CD4-positive, alpha-beta T cell treated with Interleukin-2 at 100 ng/mL for 4 hours (primary cell): Measurements from ENCODE around the gene TIMM8B.
"Not testable (repeated sequence)": the region's sequence is repeated elsewhere in the genome, so short reads cannot be mapped to it uniquely, and the experiment has no call there.

Source experiments
- DNase-seq: peaks from one replicate; pipeline ENCODE4 v3.0.0-alpha.2; 2020; ENCODE audit warnings: low spot score

The TIMM8B gene

DNA sequence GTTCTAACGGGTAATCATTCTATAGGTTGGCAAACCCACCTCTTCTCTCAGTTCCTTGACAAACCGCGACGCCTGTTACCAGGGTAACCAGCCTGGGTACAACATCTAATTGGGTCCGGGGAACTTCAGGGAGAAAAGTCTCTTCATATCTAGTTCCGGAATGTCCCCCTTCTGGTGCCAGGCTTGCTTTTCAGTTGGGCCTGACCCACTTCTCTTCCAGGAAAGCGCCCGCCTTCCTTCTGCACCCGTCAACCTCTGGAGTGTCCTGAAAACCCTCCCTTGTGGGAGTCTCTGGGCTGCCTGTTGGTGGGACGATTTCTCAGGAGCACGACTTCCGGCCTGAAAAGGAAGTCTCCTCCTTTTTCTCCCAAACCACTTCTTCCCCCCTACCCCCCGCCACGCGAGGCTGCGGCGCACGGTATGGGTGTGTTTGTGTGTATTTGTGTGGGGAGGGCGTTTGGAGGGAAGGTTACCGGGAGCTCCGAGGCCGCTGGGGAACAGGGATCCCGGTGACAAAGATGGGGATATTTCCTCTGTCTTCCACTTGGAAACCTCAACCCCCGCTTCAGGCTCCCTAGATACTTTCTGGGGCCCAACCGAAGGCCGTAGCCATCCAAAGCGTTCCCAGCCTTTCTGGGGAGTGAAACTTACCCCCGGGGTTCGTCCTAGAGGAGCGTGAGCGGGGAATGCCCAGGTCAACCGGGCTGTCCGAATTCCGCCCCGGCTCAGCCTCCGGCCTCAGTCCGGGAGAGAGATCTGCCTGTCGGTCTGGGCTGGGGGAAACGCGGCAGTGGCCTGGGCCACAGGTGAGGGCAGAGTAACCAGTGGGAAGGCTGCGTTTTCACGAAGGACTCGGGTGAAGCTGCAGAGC lies 12.4 kb downstream of the TIMM8B start, which contains the start of the genes NKAPD1 and PIH1D2:
NKAPD1 (plus strand) TSS at position 359 of the 871 bp plus-strand sequence. CDS start 1,276 bp downstream, outside the sequence.
PIH1D2 (minus strand) TSS at position 77 of the 871 bp plus-strand sequence. CDS start 843 bp downstream, outside the sequence.
- DNase-seq, result peak; percentile 89

DNA sequence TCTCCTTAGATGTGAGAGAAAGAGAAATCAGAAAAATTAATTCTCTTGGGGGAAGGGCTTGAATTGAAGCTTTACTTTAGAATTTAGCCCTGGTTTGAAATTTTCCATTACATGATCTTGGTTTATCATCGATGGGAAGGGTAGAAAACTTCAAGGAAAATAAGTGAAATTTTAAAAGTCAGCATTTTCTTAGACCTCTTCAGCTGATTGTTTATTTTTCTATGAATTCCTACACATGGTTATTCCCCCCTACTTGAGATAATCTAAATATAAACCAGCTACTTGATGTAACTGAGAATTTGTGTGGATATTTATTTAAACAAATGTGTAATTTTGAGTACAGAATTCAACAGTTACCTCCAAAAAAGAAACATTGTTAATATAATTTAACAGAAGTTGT lies 23.6 kb downstream of the TIMM8B start:
- DNase-seq, result no peak

DNA sequence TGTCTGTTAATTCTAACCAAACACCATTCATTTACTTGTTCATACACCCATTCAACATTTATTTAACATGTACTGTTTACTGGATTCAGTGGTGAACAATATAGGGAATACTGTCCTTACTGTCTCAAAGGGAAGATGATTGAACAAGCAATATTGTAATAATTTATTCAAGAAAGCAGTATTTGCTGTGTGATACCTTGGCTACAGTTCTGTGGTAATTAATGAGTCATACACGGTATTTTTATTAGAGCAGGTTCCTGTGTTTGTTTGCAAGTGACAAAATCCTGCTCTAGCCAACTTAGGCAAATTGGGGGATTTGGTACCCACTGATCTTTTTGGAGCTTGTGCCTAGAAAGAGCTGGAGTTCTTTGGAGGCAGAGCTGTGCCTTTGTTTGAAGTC lies 28.5 kb downstream of the TIMM8B start:
- DNase-seq, result no peak

- no peak for DNase-seq
Observed at GRCh38 chr11:112057170-112057569, 29.4 kb downstream of the TIMM8B start.

- DNase-seq, result no peak
Observed at GRCh38 chr11:112051768-112052167, 34.8 kb downstream of the TIMM8B start.

- DNase-seq, result no peak
Observed at GRCh38 chr11:112050721-112051120, 35.8 kb downstream of the TIMM8B start.

GRCh38 chr11:112049777-112050176 lies 36.8 kb downstream of the TIMM8B start:
- DNase-seq, result no peak

GRCh38 chr11:112048256-112048655 lies 38.3 kb downstream of the TIMM8B start:
- not testable (repeated sequence) for DNase-seq

DNA sequence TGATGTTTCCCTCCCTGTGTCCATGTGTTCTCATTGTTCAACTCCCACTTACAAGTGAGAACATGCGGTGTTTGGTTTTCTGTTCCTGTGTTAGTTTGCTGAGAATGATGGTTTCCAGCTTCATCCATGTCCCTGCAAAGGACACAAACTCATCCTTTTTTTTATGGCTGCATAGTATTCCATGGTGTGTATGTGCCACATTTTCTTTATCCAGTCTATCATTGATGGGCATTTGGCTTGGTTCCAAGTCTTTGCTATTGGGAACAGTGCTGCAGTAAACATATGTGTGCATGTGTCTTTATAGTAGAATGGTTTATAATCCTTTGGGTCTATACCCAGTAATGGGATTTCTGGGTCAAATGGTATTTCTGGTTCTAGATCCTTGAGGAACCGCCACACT lies 39.9 kb downstream of the TIMM8B start:
- DNase-seq, result not testable (repeated sequence)

DNA sequence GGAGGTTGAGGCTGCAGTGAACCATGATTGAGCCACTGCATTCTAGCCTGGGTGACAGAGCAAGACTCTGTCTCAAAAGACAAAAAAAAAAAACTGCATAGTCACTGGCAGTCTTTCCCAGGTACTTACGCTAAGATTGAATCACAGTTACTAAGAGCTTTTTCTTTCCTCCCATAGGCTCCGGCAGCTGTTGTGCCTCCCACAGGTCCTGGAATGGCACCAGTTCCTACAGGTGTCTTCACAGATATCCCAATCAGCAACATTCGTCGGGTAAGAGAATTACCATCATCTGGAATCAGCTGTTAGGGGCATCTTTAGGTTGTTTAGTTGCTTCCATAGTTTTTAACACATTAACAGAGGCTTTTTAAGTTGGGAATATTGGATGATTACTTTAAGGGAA lies 41.6 kb downstream of the TIMM8B start:
- DNase-seq, result no peak

DNA sequence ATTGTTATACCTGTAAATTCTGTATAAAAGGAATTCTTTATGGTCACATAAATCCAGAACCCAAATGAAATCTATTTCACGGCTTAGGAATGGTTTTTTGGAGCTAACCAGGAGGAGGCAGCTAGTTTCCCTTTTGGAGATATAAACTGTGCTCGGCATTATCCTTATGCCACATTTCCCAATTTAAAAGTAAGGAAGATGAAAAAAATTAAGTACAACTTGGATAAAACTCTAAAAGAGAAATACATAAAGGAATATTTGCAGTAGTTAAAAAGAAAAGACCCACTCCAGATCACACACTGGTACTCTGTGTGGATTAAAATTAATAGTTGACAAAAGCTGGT lies 43.6 kb downstream of the TIMM8B start:
- no peak for DNase-seq

DNA sequence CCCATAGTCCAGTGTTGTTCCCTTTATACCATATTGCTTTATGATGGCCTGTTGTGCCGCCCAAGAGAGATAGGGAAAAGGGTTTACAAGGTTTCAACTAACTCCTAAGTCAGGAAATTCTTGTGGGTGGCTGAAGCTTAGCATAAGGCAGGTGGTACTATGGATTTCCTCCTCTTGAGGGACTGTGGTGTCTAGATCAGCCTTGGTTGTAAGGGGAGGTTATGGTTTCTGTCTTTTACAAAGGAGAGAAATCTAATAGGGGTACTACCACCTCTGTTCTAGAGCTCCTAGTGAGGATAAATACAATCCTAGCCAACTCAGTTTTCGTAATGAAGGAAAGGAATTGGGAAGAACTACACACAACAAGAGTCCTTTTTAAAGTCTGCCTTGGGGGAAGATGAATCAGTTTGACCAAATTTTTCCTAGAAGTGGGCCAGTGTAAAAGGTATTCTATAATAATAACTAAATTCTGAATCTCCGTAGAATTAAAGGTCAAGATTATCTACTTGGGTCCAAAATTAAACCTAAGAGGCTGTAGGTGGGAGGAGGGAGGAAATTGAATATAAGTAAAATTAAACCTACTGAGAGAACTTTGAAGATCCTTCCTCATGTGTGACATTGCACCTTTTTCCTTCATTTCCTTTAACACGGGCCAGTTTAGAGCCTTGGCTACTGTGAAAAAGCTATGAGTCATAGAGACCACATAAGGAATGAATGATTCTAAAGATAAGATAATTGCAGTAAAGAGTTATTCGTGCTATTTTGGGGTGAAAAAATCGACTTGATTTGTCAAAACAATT lies 44.2 kb downstream of the TIMM8B start:
- no peak for DNase-seq

GRCh38 chr11:112037527-112037926 lies 49.0 kb downstream of the TIMM8B start:
- DNase-seq, result no peak
